Measurements from ENCODE around the gene KLHL10.

KLHL10 gene

DNA sequence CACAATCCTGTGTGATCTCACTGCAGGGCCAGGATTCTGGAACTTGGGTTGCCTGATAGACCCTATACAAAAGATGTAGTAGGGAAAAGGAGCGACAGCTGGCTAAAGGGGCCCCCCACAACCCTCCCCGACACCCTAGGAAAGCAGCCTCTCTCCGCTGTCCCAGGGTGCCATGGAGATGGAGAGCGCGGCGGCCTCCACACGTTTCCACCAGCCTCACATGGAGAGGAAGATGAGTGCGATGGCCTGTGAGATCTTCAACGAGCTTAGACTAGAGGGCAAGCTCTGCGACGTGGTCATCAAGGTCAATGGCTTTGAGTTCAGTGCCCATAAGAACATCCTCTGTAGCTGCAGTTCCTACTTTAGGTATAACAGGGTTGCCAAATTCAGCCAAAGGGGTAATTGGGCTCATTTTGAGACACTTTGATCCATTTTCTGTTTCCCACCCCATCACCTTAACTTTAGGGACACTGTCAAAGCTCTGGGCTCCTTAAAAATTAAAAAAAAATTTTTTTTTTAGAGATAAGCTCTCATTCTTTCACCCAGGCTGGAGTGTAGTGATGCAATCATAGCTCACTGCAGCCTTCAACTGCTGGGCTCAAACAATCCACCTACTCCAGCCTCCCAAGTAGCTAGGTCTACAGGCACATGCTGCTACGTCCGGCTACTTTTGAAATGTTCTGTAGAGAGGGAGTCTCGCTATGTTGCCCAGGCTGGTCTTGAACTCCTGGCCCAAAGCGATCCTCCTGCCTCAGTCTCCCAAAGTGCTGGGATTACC lies at the start of gene KLHL10:
KLHL10 (plus strand) TSS at position 65 of the 778 bp plus-strand sequence; CDS start at position 173, 108 bp downstream.
- no peak for DNase-seq (ENCODE audit: low spot score)

DNA sequence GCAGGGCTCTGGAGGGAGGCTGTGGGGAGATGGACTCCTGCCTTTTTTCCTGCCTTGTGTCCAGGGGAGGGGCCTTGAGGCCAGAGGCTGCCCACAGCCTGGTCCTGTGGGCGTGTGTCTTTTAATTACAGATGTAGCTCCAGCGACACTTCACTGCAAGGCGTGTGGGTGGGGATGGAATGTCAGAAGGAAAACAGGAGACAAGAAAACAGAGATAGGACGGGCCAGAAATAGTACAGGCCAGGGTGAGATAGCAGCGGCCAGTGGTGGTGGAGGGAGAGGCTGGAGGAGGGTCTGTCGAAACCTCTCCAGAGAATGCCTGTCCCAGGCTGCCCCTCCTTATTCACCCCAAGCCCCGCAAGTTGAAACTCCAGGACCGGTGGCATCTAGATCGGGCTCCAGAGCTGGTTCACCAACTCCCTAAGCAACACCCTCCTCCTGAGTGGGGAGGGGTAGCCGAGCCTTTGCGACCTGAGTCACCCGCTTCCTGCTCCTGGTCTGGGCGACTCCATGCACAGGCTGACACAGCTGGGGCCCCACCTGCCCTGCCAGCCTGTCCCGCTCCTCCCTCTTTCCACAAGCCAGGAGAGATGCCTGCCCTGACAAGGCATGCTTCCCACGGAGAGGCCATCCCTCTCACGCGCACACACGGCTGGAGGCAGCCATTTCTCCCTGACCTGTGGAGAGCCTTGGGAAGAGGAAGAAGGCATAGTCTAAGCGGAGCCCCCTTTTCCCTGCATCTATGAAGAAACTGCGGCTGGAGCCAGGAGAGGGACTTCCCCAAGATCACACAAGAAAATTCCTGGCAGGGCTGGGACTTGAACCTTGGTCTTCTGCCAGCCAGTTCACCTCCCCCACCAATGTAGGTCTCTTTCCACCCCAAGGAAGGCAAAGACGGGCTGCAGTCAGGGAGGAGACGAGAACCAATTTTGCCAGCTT lies 44.5 kb upstream of the KLHL10 start:
- peak; percentile 97 for DNase-seq (ENCODE audit: low spot score)

DNA sequence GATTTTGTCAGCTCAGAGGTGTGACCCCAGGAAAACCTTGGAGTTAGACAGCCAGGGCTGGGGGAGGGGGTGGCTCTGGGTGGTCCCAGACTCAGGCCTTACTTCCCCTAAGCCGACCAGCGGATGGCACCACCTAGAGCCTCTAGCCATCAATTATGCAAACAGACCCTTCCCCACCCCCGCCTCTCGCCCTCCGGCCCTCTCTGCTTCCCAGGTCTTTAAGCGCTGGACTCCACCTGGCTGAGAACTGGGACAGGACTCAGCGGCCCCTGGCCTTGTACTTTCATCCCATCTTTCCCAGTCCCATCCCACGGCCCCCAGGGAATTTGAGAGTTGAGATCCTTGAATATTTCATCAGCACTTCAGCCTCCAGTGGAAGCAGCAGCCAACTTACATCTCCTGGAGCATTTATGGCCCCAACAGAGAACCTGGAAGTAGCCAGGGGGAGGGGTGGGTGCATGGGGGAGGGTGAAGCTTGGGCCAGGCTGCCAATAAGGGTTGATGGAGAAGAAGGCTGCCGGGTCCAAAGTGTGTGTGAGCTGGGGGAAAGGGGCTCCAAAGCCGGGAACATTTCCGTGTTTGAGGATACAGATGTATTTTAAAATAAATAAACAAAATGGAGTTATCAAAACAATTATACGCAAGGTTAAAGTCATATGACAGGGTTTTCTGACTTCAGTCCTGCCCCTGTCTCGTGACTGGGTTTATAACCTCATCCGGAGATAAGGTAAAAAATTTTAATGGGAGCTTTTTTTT lies 43.7 kb upstream of the KLHL10 start:
- DNase-seq (ENCODE audit: low spot score) = no peak

DNA sequence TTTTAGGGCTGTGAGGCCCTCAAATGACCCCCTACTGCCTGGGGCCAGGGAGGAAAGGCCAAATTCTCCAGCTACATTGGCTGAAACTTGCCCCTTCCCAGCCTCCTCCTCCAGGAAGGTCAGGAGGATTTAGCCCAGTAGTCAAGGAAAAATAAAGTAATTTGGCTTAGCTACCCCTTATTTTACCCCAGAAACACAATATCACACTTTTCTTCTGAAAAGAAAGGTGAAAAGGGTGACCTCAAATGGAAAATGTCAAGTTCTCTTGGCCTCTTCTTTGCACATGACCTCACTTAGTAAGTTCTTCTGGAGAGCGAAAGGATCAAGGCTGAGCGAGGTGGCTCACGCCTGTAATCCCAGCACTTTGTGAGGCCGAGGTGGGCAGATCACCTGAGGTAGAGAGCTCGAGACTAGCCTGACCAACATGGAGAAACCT lies 43.1 kb upstream of the KLHL10 start:
- no peak for DNase-seq (ENCODE audit: low spot score)

DNA sequence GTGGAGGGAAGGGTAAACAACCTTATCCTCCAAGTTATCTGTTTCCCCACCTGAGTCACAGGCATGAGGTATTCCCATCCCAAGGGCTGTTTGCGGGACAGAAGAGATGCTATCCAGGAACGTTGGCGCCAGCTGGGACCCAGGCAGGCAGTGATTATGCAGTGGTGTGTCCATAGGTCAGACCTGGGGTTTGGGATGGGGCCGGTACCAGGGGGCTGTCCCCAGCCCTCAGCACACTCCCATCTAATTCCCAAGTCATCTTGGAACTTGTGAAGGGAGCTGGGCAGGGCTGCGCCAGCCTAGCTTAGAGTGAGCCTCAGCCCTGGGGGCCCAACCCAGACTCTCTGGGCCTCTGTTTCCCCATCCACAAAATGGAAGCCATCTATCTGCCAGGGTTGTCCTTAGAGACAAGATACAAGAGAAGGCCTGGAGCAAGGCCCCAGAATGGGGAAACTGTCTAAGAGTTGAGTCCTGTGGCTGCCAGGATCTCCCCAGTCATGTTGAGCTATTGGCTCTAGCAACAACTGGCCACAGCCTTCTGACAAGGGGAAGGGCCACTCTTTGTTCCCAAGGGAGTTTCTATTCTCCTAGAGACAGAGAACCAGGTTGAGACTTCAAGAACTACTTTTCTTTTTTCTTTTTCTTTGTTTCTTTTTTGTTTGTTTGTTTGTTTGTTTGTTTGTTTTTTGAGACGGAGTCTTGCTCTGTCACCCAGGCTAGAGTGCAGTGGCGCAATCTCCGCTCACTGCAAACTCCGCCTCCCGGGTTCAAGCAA lies 41.3 kb upstream of the KLHL10 start:
- no peak for DNase-seq (ENCODE audit: low spot score)

DNA sequence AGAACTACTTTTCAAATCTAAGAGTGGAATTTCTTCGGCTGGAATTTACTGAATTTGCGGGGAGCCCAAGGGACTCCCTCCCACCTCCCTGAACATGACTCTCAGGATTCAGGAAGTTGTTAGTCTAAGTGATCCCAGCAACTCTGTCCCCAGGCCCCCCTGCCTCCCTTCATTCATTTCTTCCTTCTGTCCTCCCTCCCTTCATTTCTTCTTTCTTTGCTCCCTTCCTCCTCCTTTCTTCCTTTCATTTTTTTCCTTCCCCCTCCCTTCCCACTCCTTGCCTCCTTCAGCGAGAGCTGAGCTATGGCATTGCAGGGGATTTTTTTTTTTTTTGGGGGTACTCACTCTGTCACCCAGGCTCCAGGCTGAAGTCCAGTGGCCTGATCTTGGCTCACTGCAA lies 40.2 kb upstream of the KLHL10 start:
- no peak for DNase-seq (ENCODE audit: low spot score)

DNA sequence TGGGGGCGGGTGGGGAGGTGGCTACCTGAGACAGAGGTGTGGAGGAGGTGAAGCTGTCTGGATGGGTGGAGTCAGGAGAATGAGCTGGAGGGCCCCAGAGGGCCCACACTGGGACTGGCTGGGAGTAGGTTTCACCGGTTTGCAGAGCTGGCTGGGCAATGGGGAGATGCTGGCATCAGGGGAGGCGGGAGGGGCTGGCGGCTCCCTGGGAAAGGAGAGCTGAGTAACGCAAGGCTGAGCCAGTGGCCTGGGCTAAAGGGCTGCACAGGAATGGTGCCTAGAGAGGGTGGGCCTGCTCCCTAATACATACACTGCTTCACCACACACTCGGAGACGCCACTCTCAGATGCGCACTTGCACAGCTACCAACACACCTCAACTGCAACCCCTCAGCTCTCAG lies 38.3 kb upstream of the KLHL10 start:
- peak; percentile 28 for DNase-seq (ENCODE audit: low spot score)

DNA sequence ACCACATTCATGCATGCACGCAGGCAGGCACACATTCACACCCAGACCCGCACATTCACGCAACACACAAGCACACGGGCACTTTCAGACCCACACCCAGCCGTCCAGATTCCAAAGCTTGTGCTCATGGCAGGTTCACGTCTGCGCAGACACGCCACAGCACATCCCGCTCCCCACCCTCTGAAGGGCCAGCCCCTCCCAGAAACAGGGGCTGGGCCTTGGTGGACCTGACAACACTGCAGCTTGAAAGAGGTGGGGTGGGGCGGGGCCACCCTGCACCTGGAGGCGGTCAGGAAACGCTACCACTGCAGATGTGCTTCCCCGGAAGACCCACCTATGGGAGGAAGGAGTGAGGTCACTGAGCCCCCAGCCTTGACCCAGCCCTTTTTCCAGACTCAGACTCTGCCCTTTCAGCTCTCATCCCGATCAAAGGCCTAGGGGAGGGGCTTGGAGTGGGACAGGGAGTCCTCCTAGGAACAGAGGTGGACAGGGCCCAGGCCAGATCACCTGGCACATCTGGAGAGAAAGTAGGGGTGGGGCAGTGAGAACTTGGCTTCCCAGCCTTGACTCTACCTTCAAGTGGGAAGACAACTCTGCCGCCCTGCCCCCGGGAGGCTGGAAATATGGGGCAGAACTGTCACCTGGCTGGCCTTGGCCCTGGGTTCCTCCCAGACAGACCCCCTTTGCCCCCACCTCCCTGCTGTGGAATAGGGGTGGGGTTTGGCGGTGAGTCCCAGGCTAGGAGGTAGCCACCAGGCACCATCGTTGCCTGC lies 36.8 kb upstream of the KLHL10 start:
- DNase-seq (ENCODE audit: low spot score) = peak; percentile 97

DNA sequence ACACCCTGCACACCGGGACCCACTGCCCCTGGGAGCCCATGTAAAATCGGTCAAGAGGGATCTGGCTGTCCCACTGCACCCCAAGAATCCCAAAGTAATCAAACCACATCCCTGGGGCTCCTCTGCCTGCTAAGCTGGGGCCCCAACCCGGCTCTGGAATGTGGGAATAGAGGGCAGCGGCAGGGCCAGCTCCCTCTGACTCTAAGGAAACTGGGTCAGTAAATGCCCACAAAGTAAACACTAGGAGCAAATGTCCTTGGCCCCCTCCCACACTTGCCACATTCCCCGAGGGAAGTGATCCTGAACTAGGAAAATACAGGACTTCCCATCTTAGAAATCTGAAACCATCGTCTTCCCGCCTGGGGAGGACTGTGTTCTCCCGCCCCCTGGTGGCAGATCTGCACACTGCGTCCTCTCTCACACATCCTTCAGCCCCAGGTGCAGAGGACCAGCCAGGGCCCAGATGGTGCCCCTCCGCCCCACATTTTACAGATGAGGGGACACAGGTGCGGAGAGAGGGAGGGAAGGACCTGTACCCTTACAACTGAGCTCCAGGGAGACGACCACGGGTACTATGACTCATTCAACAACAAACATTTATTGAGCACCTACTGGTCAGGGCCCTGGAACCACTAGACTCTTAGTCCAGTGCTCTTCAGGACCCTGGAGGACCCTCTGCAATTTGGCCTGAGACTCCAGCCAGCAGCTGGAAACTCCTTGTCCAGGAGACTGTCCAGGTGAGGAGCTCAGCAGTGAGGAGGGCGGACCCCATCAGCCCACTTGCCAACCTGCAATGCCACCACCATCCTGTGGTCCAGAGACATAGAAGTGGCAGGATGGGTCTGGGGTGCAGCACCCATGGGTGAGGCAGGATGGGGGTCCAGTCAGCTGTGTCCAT lies 36.0 kb upstream of the KLHL10 start:
- peak; percentile 96 for DNase-seq (ENCODE audit: low spot score)

DNA sequence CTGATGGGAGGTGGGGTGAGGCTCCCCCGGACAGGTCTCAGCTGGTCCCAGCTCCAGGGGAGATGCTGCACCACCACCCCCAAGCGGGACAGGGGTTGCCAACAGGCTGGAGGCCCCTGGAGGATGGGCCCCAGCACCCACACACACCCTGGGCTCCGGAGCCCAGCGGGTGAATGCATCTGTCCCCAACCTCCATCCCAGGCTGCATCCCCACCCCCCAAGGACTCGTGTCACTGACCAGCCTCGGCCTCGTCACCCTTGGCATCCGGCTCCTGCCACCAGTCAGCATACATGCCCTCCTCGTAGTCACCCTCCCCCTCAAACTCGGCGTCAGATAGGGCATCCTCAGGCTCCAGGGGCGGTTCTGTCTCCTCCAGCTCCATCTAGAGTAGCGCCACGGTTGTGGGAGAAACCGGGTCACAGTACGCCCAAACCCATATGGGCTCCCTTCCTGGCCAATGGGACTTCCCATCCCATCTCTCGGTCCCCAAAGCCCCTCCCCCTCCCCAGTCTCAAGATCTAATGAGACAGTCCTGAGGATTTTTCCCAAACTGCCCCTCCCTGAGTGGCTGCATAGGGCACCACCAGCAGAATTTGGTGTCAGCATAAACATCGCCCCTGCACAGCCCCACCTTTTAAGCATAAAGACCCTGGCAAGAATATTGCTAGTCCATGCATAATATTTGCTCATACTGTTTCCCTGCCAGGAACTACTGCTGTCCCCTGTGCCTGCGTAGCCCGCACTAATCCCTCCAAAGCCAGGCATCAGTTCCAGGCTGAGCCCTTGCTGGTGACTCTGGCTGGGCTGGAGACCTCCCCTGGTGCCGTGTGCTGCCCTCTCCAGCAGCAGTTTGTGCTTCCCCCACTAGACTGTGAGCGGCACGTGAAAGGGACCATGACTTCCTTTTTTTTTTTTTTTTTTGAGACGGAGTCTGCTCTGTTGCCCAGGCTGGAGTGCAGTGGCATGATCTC lies 34.3 kb upstream of the KLHL10 start:
- DNase-seq (ENCODE audit: low spot score) = peak; percentile 20

DNA sequence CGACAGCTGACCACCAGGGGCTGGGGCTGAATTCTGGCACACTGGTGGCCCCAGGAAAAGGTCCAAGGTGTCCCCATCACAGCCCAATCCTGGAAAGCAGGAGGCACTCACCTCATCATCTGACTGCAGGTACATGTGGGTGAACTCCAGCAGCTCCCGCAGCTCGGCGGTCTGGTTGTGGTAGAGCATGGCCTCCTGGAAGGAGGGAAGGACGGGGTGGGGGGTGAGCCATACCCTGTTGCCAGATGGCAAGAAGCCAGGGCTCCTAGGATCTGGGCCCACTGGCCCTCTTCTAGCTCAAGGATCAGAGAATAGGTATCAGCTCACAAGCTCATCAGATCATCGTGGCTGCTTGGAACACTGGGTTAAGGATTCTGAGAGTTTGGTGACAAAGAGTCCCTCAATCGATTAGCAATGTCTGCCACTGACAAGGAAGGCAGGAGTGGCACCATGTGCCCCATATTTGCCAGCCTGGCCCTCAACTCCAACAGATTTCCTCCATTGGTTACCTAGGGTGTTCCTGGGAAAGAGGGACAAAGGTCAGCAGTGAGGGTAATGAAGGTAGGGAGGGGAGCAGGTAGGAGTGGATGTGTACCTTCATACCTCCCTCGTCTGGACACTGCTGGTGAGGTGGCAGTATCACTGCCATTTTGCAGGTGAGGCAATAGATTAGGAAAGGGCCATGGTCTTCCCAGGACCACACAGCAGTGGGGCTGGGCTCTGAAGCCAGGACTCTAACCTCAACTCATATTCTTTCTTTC lies 30.8 kb upstream of the KLHL10 start:
- no peak for DNase-seq (ENCODE audit: low spot score)

DNA sequence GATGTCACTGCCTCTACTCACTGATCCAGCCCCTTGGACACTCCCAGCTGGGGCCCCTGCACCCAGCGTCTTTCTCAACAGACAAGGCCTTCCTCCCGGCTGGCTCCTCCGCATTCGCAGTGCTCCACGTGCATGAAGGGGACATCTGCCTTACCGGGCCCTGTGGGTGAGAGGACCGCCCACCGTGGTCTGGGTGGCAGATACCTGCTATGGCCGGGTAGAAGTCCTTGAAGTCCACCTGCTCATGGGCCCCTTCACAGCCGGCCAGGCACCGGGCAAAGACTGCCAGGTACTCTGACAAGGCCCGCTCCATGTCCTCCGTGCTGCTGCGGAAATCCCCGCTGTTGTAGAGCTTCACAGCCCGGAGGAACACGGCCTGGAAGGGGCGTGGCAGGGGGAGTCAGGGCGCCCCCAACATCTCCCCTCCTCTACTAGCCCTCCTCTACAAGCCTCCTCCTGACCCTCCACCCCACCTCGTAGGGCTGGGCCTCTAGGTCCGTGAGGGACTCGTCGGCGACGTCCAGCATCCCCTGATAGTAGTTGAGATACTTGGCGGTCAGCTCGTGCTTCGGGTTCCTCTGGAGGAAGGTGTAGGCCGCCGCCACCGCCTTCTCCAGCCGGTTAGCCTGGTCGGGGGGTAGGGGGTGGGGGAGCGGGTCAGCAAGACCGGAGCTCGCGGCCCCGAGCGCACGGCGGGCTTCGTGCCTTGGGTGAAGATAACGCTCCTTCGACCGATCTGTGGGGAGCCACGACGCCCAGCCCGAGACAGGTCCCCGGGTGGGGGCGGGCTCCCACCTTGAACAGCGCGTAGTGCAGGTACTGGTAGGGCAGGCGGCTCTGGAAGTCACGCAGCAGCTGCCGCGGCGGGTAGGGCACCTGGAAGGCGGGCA lies 26.7 kb upstream of the KLHL10 start:
- no peak for DNase-seq (ENCODE audit: low spot score)

DNA sequence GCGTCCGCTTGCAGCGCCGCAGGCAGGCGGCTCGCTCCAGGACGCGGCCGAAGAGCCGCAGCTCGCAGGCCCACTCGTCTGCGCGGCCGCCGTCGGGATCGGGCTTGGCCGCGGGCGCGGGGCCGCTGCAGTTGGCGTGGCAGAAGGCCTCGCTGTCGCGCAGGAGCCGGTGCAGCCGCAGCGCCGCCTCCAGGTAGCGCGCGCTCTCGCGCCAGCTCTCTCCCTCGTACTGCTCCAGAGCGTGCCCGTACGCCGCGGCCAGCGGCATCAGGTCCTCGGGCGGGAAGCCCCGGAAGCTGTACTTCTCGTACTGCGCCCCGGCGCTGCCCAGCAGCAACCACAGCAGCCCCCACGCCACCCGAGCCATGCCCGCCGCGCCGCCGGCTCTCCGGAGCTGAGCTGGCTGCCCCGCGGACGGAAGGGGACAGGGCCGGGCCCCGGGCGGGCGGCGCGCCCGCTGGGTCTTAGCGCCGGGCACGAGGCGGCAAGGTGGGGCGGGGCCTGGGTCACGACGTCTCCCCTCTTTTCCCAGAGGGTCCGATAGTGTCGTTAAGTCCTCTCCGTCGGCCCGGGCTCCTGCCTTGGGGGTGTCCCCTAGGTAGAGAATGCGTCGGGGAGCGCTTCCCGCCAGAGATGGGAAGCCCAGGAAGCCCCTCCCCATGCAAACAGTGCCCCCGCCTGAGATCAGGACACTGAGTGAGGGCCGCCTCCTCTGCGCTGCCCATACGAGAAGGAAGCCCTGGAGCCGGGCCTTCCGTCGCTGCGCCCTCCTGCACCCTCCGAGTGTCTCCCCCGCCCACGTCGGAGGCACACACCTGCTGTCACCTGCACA lies 25.9 kb upstream of the KLHL10 start, which contains the start of gene P3H4:
P3H4 (minus strand) TSS at position 401 of the 832 bp plus-strand sequence; CDS start at position 367, 34 bp downstream.
- DNase-seq (ENCODE audit: low spot score) = peak; percentile 77

DNA sequence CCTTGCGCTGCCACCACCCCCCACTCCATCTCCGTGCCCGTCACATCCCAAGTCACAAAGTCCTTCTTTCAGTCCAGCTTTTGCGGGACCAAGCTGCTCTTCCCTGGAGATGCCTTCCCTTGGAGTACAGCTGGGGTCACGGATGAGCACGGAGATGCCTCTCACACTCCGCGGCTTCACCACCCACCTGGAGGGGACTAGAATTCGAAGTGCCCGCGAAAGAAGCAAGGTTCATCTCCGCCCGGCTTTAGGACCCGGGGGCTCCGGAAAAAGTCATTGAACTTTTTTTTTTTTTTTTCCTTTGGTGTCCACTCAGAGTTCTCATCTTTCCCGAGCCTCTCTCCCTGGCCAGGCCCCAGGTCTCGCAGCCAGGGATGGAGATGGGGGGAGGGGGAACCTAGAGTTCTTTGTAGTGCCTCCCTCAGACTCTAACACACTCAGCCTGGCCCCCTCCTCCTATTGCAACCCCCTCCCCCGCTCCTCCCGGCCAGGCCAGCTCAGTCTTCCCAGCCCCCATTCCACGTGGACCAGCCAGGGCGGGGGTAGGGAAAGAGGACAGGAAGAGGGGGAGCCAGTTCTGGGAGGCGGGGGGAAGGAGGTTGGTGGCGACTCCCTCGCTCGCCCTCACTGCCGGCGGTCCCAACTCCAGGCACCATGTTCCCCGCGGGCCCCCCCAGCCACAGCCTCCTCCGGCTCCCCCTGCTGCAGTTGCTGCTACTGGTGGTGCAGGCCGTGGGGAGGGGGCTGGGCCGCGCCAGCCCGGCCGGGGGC lies 25.1 kb upstream of the KLHL10 start, which contains the start of gene FKBP10:
FKBP10 (plus strand) TSS at position 624 of the 771 bp plus-strand sequence; CDS start at position 655, 31 bp downstream.
- DNase-seq (ENCODE audit: low spot score) = peak; percentile 74

Measured in kidney tubule cell (primary cell).